ENCODE measurements around the gene SEC61A1.

Gene SEC61A1

GRCh38 chr3:128098234-128098633, 46.0 kb downstream of the SEC61A1 start:
- Histone ChIP-seq H2AFZ (ENCODE audit: low read length) (no peak overlapping the region), H2BK12ac (ENCODE audit: low read length) (no peak overlapping the region), H3K4ac (ENCODE audit: low read length) (no peak overlapping the region), H4K8ac (ENCODE audit: low read depth, low read length) (no peak overlapping the region), H3K4me1 (ENCODE audit: control insufficient read depth in 2 of 2, insufficient read depth in 1 of 2, low read depth in 1 of 2, low read length in 2 of 2) (peaks cover 0 to 3% of the 10 kb centered on the region in 2 donors), H3K27me3 (ENCODE audit: control insufficient read depth in 3 of 3, insufficient read depth in 3 of 3, low read depth in 1 of 3, low read length in 3 of 3) (no peaks in the 10 kb centered on the region), H3K27ac (replicated peaks; ENCODE audit: low read length) (no peak overlapping the region), H3K9me3 (replicated peaks in 1 of 2; ENCODE audit: control insufficient read depth in 2 of 2, insufficient read depth in 1 of 2, low read depth in 1 of 2, low read length in 2 of 2) (no peaks in the 10 kb centered on the region), H3K79me1 (ENCODE audit: low read depth, low read length) (no peaks in the 10 kb centered on the region), H2BK120ac (ENCODE audit: low read depth, low read length) (no peak overlapping the region), H2BK15ac (ENCODE audit: low read length) (no peak overlapping the region), H3K4me3 (ENCODE audit: low read length in 2 of 2) (no peak overlapping the region), H3K23ac (ENCODE audit: low read depth, low read length, poor library complexity) (no peak overlapping the region), H3K18ac (ENCODE audit: low read length) (no peak overlapping the region), H3K4me2 (ENCODE audit: insufficient read depth, low read length, poor library complexity, severe bottlenecking) (no peak overlapping the region), H2BK5ac (ENCODE audit: low read length) (no peak overlapping the region), H2AK5ac (ENCODE audit: low read depth, low read length) (no peak overlapping the region), H3K14ac (ENCODE audit: low read length) (no peak overlapping the region), H3K9ac (ENCODE audit: low read depth, low read length, poor library complexity) (no peak overlapping the region), H3K36me3 (replicated peaks in 1 of 2; ENCODE audit: control insufficient read depth in 2 of 2, insufficient read depth in 2 of 2, low read length in 2 of 2) (peaks cover 61 to 98% of the 10 kb centered on the region in 2 donors), H4K91ac (ENCODE audit: low read depth, low read length, poor library complexity) (no peak overlapping the region)
- DNase-seq (ENCODE audit: low spot score) = no peak
- WGBS, 2 donors (ENCODE audit: extremely low coverage in 2 of 2, insufficient read length in 2 of 2, insufficient replicate concordance in 1 of 2) = no CpG with 5 or more reads among the region's 6 CpGs

- no peak overlapping the region for H3K4me2 ChIP-seq (ENCODE audit: insufficient read depth, low read length, poor library complexity, severe bottlenecking)
- no peak overlapping the region for H2BK120ac ChIP-seq (ENCODE audit: low read depth, low read length)
- peak overlapping the region; percentile 10 for H3K9ac ChIP-seq (ENCODE audit: low read depth, low read length, poor library complexity)
- no peak overlapping the region for H3K27ac ChIP-seq (replicated peaks; ENCODE audit: low read length)
- H2AFZ ChIP-seq (ENCODE audit: low read length) = no peak overlapping the region
- no peaks in the 10 kb centered on the region for H3K9me3 ChIP-seq (replicated peaks in 1 of 2; ENCODE audit: control insufficient read depth in 2 of 2, insufficient read depth in 1 of 2, low read depth in 1 of 2, low read length in 2 of 2)
- no peak overlapping the region for H2BK15ac ChIP-seq (ENCODE audit: low read length)
- H2AK5ac ChIP-seq (ENCODE audit: low read depth, low read length) = no peak overlapping the region
- H3K36me3 ChIP-seq (replicated peaks in 1 of 2; ENCODE audit: control insufficient read depth in 2 of 2, insufficient read depth in 2 of 2, low read length in 2 of 2) = peaks cover 60 to 96% of the 10 kb centered on the region in 2 donors
- no peak overlapping the region for H3K4me3 ChIP-seq (ENCODE audit: low read length in 2 of 2)
- H3K14ac ChIP-seq (ENCODE audit: low read length) = no peak overlapping the region
- peaks cover 2% of the 10 kb centered on the region for H3K79me1 ChIP-seq (ENCODE audit: low read depth, low read length)
- no peak overlapping the region for H2BK12ac ChIP-seq (ENCODE audit: low read length)
- H3K27me3 ChIP-seq (ENCODE audit: control insufficient read depth in 3 of 3, insufficient read depth in 3 of 3, low read depth in 1 of 3, low read length in 3 of 3) = no peaks in the 10 kb centered on the region
- no peak overlapping the region for H3K4ac ChIP-seq (ENCODE audit: low read length)
- H3K18ac ChIP-seq (ENCODE audit: low read length) = no peak overlapping the region
- no peak overlapping the region for H4K91ac ChIP-seq (ENCODE audit: low read depth, low read length, poor library complexity)
- H4K8ac ChIP-seq (ENCODE audit: low read depth, low read length) = no peak overlapping the region
- WGBS, 2 donors (ENCODE audit: extremely low coverage in 2 of 2, insufficient read length in 2 of 2, insufficient replicate concordance in 1 of 2) = no CpG with 5 or more reads among the region's 3 CpGs
- H3K23ac ChIP-seq (ENCODE audit: low read depth, low read length, poor library complexity) = no peak overlapping the region
- H3K4me1 ChIP-seq (ENCODE audit: control insufficient read depth in 2 of 2, insufficient read depth in 1 of 2, low read depth in 1 of 2, low read length in 2 of 2) = peaks cover 0 to 3% of the 10 kb centered on the region in 2 donors
- H2BK5ac ChIP-seq (ENCODE audit: low read length) = no peak overlapping the region
- DNase-seq (ENCODE audit: low spot score) = no peak
Observed at GRCh38 chr3:128100161-128100560, 47.9 kb downstream of the SEC61A1 start.

- no peak overlapping the region for H3K23ac ChIP-seq (ENCODE audit: low read depth, low read length, poor library complexity)
- H2BK5ac ChIP-seq (ENCODE audit: low read length) = no peak overlapping the region
- H3K4me3 ChIP-seq (ENCODE audit: low read length in 2 of 2) = no peak overlapping the region
- peaks cover 58 to 96% of the 10 kb centered on the region in 2 donors for H3K36me3 ChIP-seq (replicated peaks in 1 of 2; ENCODE audit: control insufficient read depth in 2 of 2, insufficient read depth in 2 of 2, low read length in 2 of 2)
- H2AFZ ChIP-seq (ENCODE audit: low read length) = no peak overlapping the region
- H3K9ac ChIP-seq (ENCODE audit: low read depth, low read length, poor library complexity) = peak overlapping the region; percentile 10
- no peaks in the 10 kb centered on the region for H3K27me3 ChIP-seq (ENCODE audit: control insufficient read depth in 3 of 3, insufficient read depth in 3 of 3, low read depth in 1 of 3, low read length in 3 of 3)
- H2BK15ac ChIP-seq (ENCODE audit: low read length) = no peak overlapping the region
- H2AK5ac ChIP-seq (ENCODE audit: low read depth, low read length) = no peak overlapping the region
- H3K4ac ChIP-seq (ENCODE audit: low read length) = no peak overlapping the region
- H2BK120ac ChIP-seq (ENCODE audit: low read depth, low read length) = no peak overlapping the region
- no peak overlapping the region for H3K14ac ChIP-seq (ENCODE audit: low read length)
- H4K91ac ChIP-seq (ENCODE audit: low read depth, low read length, poor library complexity) = no peak overlapping the region
- H3K27ac ChIP-seq (replicated peaks; ENCODE audit: low read length) = no peak overlapping the region
- WGBS, 2 donors (ENCODE audit: extremely low coverage in 2 of 2, insufficient read length in 2 of 2, insufficient replicate concordance in 1 of 2) = no CpG with 5 or more reads among the region's 2 CpGs
- H4K8ac ChIP-seq (ENCODE audit: low read depth, low read length) = no peak overlapping the region
- peaks cover 0 to 3% of the 10 kb centered on the region in 2 donors for H3K4me1 ChIP-seq (ENCODE audit: control insufficient read depth in 2 of 2, insufficient read depth in 1 of 2, low read depth in 1 of 2, low read length in 2 of 2)
- no peak for DNase-seq (ENCODE audit: low spot score)
- H3K4me2 ChIP-seq (ENCODE audit: insufficient read depth, low read length, poor library complexity, severe bottlenecking) = no peak overlapping the region
- no peaks in the 10 kb centered on the region for H3K9me3 ChIP-seq (replicated peaks in 1 of 2; ENCODE audit: control insufficient read depth in 2 of 2, insufficient read depth in 1 of 2, low read depth in 1 of 2, low read length in 2 of 2)
- no peak overlapping the region for H3K18ac ChIP-seq (ENCODE audit: low read length)
- no peak overlapping the region for H2BK12ac ChIP-seq (ENCODE audit: low read length)
- H3K79me1 ChIP-seq (ENCODE audit: low read depth, low read length) = peaks cover 2% of the 10 kb centered on the region
Observed at GRCh38 chr3:128100638-128101037, 48.4 kb downstream of the SEC61A1 start.

- peaks cover 2% of the 10 kb centered on the region for H3K79me1 ChIP-seq (ENCODE audit: low read depth, low read length)
Observed at GRCh38 chr3:128103136-128103676, 51.0 kb downstream of the SEC61A1 start.

More at GRCh38 chr3:128103136-128103676, 51.0 kb downstream of the SEC61A1 start:
- no peak overlapping the region for H4K8ac ChIP-seq (ENCODE audit: low read depth, low read length)
- WGBS, 2 donors (ENCODE audit: extremely low coverage in 2 of 2, insufficient read length in 2 of 2, insufficient replicate concordance in 1 of 2) = no CpG with 5 or more reads among the region's 5 CpGs
- H2AFZ ChIP-seq (ENCODE audit: low read length) = no peak overlapping the region
- H2BK15ac ChIP-seq (ENCODE audit: low read length) = no peak overlapping the region
- H3K4ac ChIP-seq (ENCODE audit: low read length) = no peak overlapping the region
- H3K27ac ChIP-seq (replicated peaks; ENCODE audit: low read length) = no peak overlapping the region
- H3K4me3 ChIP-seq (ENCODE audit: low read length in 2 of 2) = no peak overlapping the region
- peaks cover 44 to 93% of the 10 kb centered on the region in 2 donors for H3K36me3 ChIP-seq (replicated peaks in 1 of 2; ENCODE audit: control insufficient read depth in 2 of 2, insufficient read depth in 2 of 2, low read length in 2 of 2)
- H2BK5ac ChIP-seq (ENCODE audit: low read length) = no peak overlapping the region
- no peak overlapping the region for H3K18ac ChIP-seq (ENCODE audit: low read length)
- no peak overlapping the region for H2BK120ac ChIP-seq (ENCODE audit: low read depth, low read length)
- H2BK12ac ChIP-seq (ENCODE audit: low read length) = no peak overlapping the region
- H3K4me1 ChIP-seq (ENCODE audit: control insufficient read depth in 2 of 2, insufficient read depth in 1 of 2, low read depth in 1 of 2, low read length in 2 of 2) = peaks cover 0 to 3% of the 10 kb centered on the region in 2 donors
- no peaks in the 10 kb centered on the region for H3K27me3 ChIP-seq (ENCODE audit: control insufficient read depth in 3 of 3, insufficient read depth in 3 of 3, low read depth in 1 of 3, low read length in 3 of 3)
- DNase-seq (ENCODE audit: low spot score) = no peak
- H2AK5ac ChIP-seq (ENCODE audit: low read depth, low read length) = no peak overlapping the region
- no peaks in the 10 kb centered on the region for H3K9me3 ChIP-seq (replicated peaks in 1 of 2; ENCODE audit: control insufficient read depth in 2 of 2, insufficient read depth in 1 of 2, low read depth in 1 of 2, low read length in 2 of 2)
- H3K14ac ChIP-seq (ENCODE audit: low read length) = no peak overlapping the region
- H3K23ac ChIP-seq (ENCODE audit: low read depth, low read length, poor library complexity) = no peak overlapping the region
- H3K9ac ChIP-seq (ENCODE audit: low read depth, low read length, poor library complexity) = no peak overlapping the region
- no peak overlapping the region for H3K4me2 ChIP-seq (ENCODE audit: insufficient read depth, low read length, poor library complexity, severe bottlenecking)
- H4K91ac ChIP-seq (ENCODE audit: low read depth, low read length, poor library complexity) = no peak overlapping the region

All from neuronal stem cell (in vitro differentiated cells).